Measurements from ENCODE around the gene MORN5. TPM values are rescaled to one million over a fixed set of nuclear protein-coding genes. Genes with fewer than 3 reads are reported as not detected.

Gene MORN5
- total RNA-seq, 1 experiment from 2014 or later, result not detected

GRCh38 chr9:122162415-122162814, 2.7 kb downstream of the MORN5 start:
- Histone ChIP-seq H3K9me3 (ENCODE audit: control insufficient read depth, insufficient read depth, low read depth, low read length) (0 out of 2 replicates have a peak, but pooled peaks cover 2% of the 10 kb centered on the region), H3K36me3 (ENCODE audit: control insufficient read depth, insufficient read depth, low read length) (peaks cover 5% of the 10 kb centered on the region; the same call in 1 of the 2 replicates), H3K27me3 (ENCODE audit: control insufficient read depth, insufficient read depth, low read length) (no peaks in the 10 kb centered on the region), H3K4me1 (ENCODE audit: control insufficient read depth, insufficient read depth, low read length) (peaks cover 2% of the 10 kb centered on the region; the same call in 1 of the 2 replicates), H3K4me3 (ENCODE audit: low read depth in 2 of 2, low read length in 2 of 2) (no peak overlapping the region), H3K27ac (ENCODE audit: low read length) (no peak overlapping the region)
- TF ChIP-seq SIN3A (IDR thresholded peaks at IDR 0.05; ENCODE audit: borderline replicate concordance, insufficient read depth, low read depth, low read length), result no peak
- TF ChIP-seq TCF7L2 (IDR thresholded peaks at IDR 0.05; ENCODE audit: low read depth, low read length), result no peak
- no peak for TF ChIP-seq POLR2AphosphoS5 (IDR thresholded peaks at IDR 0.05; ENCODE audit: low read depth, low read length)
- TF ChIP-seq, protein P1, sequence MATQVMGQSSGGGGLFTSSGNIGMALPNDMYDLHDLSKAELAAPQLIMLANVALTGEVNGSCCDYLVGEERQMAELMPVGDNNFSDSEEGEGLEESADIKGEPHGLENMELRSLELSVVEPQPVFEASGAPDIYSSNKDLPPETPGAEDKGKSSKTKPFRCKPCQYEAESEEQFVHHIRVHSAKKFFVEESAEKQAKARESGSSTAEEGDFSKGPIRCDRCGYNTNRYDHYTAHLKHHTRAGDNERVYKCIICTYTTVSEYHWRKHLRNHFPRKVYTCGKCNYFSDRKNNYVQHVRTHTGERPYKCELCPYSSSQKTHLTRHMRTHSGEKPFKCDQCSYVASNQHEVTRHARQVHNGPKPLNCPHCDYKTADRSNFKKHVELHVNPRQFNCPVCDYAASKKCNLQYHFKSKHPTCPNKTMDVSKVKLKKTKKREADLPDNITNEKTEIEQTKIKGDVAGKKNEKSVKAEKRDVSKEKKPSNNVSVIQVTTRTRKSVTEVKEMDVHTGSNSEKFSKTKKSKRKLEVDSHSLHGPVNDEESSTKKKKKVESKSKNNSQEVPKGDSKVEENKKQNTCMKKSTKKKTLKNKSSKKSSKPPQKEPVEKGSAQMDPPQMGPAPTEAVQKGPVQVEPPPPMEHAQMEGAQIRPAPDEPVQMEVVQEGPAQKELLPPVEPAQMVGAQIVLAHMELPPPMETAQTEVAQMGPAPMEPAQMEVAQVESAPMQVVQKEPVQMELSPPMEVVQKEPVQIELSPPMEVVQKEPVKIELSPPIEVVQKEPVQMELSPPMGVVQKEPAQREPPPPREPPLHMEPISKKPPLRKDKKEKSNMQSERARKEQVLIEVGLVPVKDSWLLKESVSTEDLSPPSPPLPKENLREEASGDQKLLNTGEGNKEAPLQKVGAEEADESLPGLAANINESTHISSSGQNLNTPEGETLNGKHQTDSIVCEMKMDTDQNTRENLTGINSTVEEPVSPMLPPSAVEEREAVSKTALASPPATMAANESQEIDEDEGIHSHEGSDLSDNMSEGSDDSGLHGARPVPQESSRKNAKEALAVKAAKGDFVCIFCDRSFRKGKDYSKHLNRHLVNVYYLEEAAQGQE (IDR thresholded peaks at IDR 0.05; ENCODE audit: insufficient read depth in 1 of 2, low read depth in 2 of 2, low read length in 1 of 2), result no peak
- no peak for TF ChIP-seq CTCF (IDR thresholded peaks at IDR 0.05)
- DNase-seq (ENCODE audit: low read depth, low spot score) (no peak), ATAC-seq (no peak)
- POLR2A ChIA-PET, result no interaction called here
- intact Hi-C loops (cut with micrococcal nuclease; ENCODE audit: unreplicated experiment) (no loop called here), in situ Hi-C loops (cut with HindIII; ENCODE audit: low pct_unique_long_range_greater_than_20kb, low sequenced_read_pairs) (no loop called here)
- CTCF ChIA-PET, result no interaction called here
- no TSS peak for BruUV-seq (replicated peaks)

DNA sequence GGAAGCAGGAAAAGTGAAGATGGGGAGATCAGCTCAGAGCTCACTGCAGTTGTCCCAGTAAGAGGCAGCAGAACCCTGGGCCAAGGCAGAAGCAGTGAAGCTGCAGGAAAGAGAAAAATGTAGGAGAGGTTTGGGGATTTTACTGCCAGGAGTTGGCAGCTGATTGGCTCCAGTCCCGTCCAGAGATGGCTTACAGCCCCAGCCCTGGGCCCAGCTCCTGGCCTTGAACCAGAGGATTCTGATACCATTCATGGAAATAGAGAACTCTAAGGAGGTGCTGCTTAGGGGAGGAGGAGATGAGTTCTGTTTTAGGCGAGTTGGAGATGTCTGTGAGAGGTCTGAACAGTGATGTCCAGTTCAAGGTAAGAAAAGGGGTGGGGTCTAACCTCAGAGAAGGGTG, 4.6 kb downstream of the MORN5 start:
- intact Hi-C loops (cut with micrococcal nuclease; ENCODE audit: unreplicated experiment), result no loop called here
- TF ChIP-seq TCF7L2 (IDR thresholded peaks at IDR 0.05; ENCODE audit: low read depth, low read length), result no peak
- TF ChIP-seq, protein P1 (IDR thresholded peaks at IDR 0.05; ENCODE audit: insufficient read depth in 1 of 2, low read depth in 2 of 2, low read length in 1 of 2), result no peak
- TF ChIP-seq CTCF (IDR thresholded peaks at IDR 0.05), result no peak
- no peak for TF ChIP-seq POLR2AphosphoS5 (IDR thresholded peaks at IDR 0.05; ENCODE audit: low read depth, low read length)
- no peak for TF ChIP-seq SIN3A (IDR thresholded peaks at IDR 0.05; ENCODE audit: borderline replicate concordance, insufficient read depth, low read depth, low read length)
- DNase-seq (ENCODE audit: low read depth, low spot score) (no peak), ATAC-seq (no peak)
- CTCF ChIA-PET, result no interaction called here
- BruUV-seq (replicated peaks), result no TSS peak
- POLR2A ChIA-PET, result interaction anchor here (0.5 kb wide), 1 partner anchor 25 kb away, joined by 3 read pairs; no protein-coding TSS in a partner anchor
- Histone ChIP-seq H3K9me3 (ENCODE audit: control insufficient read depth, insufficient read depth, low read depth, low read length) (0 out of 2 replicates have a peak, but pooled peaks cover 2% of the 10 kb centered on the region), H3K4me1 (ENCODE audit: control insufficient read depth, insufficient read depth, low read length) (no peaks in the 10 kb centered on the region; the same call in 1 of the 2 replicates), H3K27ac (ENCODE audit: low read length) (no peak overlapping the region), H3K36me3 (ENCODE audit: control insufficient read depth, insufficient read depth, low read length) (no peaks in the 10 kb centered on the region; the same call in 1 of the 2 replicates), H3K27me3 (ENCODE audit: control insufficient read depth, insufficient read depth, low read length) (no peaks in the 10 kb centered on the region), H3K4me3 (ENCODE audit: low read depth in 2 of 2, low read length in 2 of 2) (no peak overlapping the region)
- in situ Hi-C loops (cut with HindIII; ENCODE audit: low pct_unique_long_range_greater_than_20kb, low sequenced_read_pairs), result no loop called here

Measured in Panc1 (cell line).